Measurements from ENCODE around the gene NOS1AP. TPM values are rescaled to one million over a fixed set of nuclear protein-coding genes. Genes with fewer than 3 reads are reported as not detected.
"Not testable (repeated sequence)": the region's sequence is repeated elsewhere in the genome, so short reads cannot be mapped to it uniquely, and the experiment has no call there.

NOS1AP gene
- total and polyA plus RNA-seq, 3 experiments from 2014 or later = 0.07 TPM; not detected in 2

- H3K36me3 ChIP-seq (ENCODE audit: insufficient read depth, low read length) = no peaks in the 10 kb centered on the region
- H3K9me3 Mint-ChIP-seq = peaks cover 0 to 17% (median 10%) of the 10 kb centered on the region in 5 donors
- H3K27me3 ChIP-seq (ENCODE audit: insufficient read depth, low read length, poor library complexity, severe bottlenecking) = no peaks in the 10 kb centered on the region
- H3K36me3 Mint-ChIP-seq = no peaks in the 10 kb centered on the region
- H3K9me3 ChIP-seq (ENCODE audit: low read length) = no peaks in the 10 kb centered on the region
- H3K27ac Mint-ChIP-seq = no peak overlapping the region
- ChIA-PET CTCF (no interaction called here), POLR2A (no interaction called here)
- H3K4me1 ChIP-seq (ENCODE audit: insufficient read depth, low read length) = no peaks in the 10 kb centered on the region
- no peak overlapping the region for H3K27ac ChIP-seq (ENCODE audit: low read depth, low read length)
- DNase-seq = no peak
- H3K4me1 Mint-ChIP-seq = no peaks in the 10 kb centered on the region
- H3K4me3 ChIP-seq (ENCODE audit: low read length) = no peak overlapping the region
- peaks cover 19 to 36% of the 10 kb centered on the region in 2 donors for H3K27me3 Mint-ChIP-seq
- H3K4me3 Mint-ChIP-seq = no peak overlapping the region
These were observed 29.5 kb upstream of the NOS1AP start for GRCh38 chr1:162040001-162040400.

DNA sequence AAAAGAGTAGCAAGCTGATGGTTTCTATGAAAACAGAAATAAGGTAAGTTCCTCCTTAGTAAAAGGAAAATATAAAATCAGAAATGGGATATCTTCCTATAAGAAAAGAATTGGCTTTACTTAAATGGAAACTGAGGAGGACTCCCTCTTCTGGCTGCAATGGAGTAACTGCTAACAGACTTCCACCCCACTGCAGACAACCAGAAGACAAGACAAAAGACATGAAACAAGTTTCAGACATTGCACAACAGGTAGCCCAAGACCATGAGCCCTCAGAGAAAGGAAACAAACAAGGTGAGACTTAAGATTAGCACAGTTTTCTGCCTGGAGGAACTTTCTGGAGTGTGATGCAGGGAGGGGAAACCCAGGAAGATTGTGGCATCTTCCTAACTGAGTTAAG is 28.8 kb upstream of the NOS1AP start:
- H3K27me3 ChIP-seq (ENCODE audit: insufficient read depth, low read length, poor library complexity, severe bottlenecking) = no peaks in the 10 kb centered on the region
- H3K27ac Mint-ChIP-seq = no peak overlapping the region
- no peak overlapping the region for H3K4me3 Mint-ChIP-seq
- H3K27ac ChIP-seq (ENCODE audit: low read depth, low read length) = no peak overlapping the region
- DNase-seq = no peak
- no peak overlapping the region for H3K4me3 ChIP-seq (ENCODE audit: low read length)
- no peaks in the 10 kb centered on the region for H3K4me1 ChIP-seq (ENCODE audit: insufficient read depth, low read length)
- H3K36me3 Mint-ChIP-seq = no peaks in the 10 kb centered on the region
- H3K9me3 Mint-ChIP-seq = peaks cover 0 to 17% (median 10%) of the 10 kb centered on the region in 5 donors
- no peaks in the 10 kb centered on the region for H3K9me3 ChIP-seq (ENCODE audit: low read length)
- H3K36me3 ChIP-seq (ENCODE audit: insufficient read depth, low read length) = no peaks in the 10 kb centered on the region
- H3K4me1 Mint-ChIP-seq = no peaks in the 10 kb centered on the region
- peaks cover 19 to 36% of the 10 kb centered on the region in 2 donors for H3K27me3 Mint-ChIP-seq
- POLR2A ChIA-PET = no interaction called here
- CTCF ChIA-PET = interaction anchor here (1.1 kb wide), 1 partner anchor 9 kb away, joined by 3 read pairs; no protein-coding TSS in a partner anchor

DNA sequence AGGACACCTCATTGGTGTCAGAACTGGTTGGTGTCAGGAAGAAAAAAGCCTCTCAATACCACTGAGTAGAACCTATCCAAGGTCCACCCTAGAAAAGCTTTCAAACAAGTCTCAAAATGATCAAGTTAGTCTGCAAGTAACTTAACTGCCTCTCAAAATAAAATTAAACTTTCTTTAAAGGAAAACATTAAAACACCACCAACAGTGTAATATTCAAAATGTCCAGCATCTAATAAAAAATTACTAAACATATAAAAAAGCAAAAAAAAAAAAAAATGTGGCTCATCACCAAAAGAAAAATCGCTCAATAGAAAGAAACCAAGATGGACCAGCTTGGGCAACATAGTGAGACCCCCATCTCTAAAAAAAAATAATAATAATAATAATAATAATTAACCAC is 27.1 kb upstream of the NOS1AP start:
- Histone ChIP-seq H3K36me3 (ENCODE audit: insufficient read depth, low read length) (no peaks in the 10 kb centered on the region), H3K27ac (ENCODE audit: low read depth, low read length) (no peak overlapping the region), H3K27me3 (ENCODE audit: insufficient read depth, low read length, poor library complexity, severe bottlenecking) (no peaks in the 10 kb centered on the region), H3K4me1 (ENCODE audit: insufficient read depth, low read length) (no peaks in the 10 kb centered on the region), H3K4me3 (ENCODE audit: low read length) (no peak overlapping the region), H3K9me3 (ENCODE audit: low read length) (no peaks in the 10 kb centered on the region)
- peaks cover 15 to 36% of the 10 kb centered on the region in 2 donors for H3K27me3 Mint-ChIP-seq
- no peak overlapping the region for H3K27ac Mint-ChIP-seq
- H3K9me3 Mint-ChIP-seq = peaks cover 0 to 17% (median 10%) of the 10 kb centered on the region in 5 donors
- DNase-seq = no peak
- ChIA-PET POLR2A (no interaction called here), CTCF (no interaction called here)
- no peak overlapping the region for H3K4me3 Mint-ChIP-seq
- H3K4me1 Mint-ChIP-seq = no peaks in the 10 kb centered on the region
- no peaks in the 10 kb centered on the region for H3K36me3 Mint-ChIP-seq

- Mint-ChIP-seq H3K27ac (no peak overlapping the region), H3K4me3 (no peak overlapping the region), H3K36me3 (no peaks in the 10 kb centered on the region), H3K27me3 (peaks cover 6 to 24% of the 10 kb centered on the region in 2 donors), H3K4me1 (no peaks in the 10 kb centered on the region), H3K9me3 (peaks cover 0 to 12% (median 8%) of the 10 kb centered on the region in 5 donors)
- ChIA-PET CTCF (no interaction called here), POLR2A (no interaction called here)
- no peaks in the 10 kb centered on the region for H3K9me3 ChIP-seq (ENCODE audit: low read length)
- no peaks in the 10 kb centered on the region for H3K27me3 ChIP-seq (ENCODE audit: insufficient read depth, low read length, poor library complexity, severe bottlenecking)
- no peak overlapping the region for H3K27ac ChIP-seq (ENCODE audit: low read depth, low read length)
- no peak for DNase-seq
- no peaks in the 10 kb centered on the region for H3K36me3 ChIP-seq (ENCODE audit: insufficient read depth, low read length)
- H3K4me3 ChIP-seq (ENCODE audit: low read length) = no peak overlapping the region
- no peaks in the 10 kb centered on the region for H3K4me1 ChIP-seq (ENCODE audit: insufficient read depth, low read length)
These were observed 22.6 kb upstream of the NOS1AP start for GRCh38 chr1:162046921-162047320.

GRCh38 chr1:162053949-162054348 is 15.5 kb upstream of the NOS1AP start:
- peaks cover 12 to 37% of the 10 kb centered on the region in 2 donors for H3K27me3 Mint-ChIP-seq

GRCh38 chr1:162055062-162055461 is 14.4 kb upstream of the NOS1AP start:
- no peak for DNase-seq
- POLR2A ChIA-PET = no interaction called here
- no peaks in the 10 kb centered on the region for H3K36me3 Mint-ChIP-seq
- H3K9me3 Mint-ChIP-seq = no peaks in the 10 kb centered on the region
- no peak overlapping the region for H3K27ac Mint-ChIP-seq
- Histone ChIP-seq H3K27ac (ENCODE audit: low read depth, low read length) (no peak overlapping the region), H3K4me1 (ENCODE audit: insufficient read depth, low read length) (no peaks in the 10 kb centered on the region), H3K36me3 (ENCODE audit: insufficient read depth, low read length) (no peaks in the 10 kb centered on the region), H3K9me3 (ENCODE audit: low read length) (no peaks in the 10 kb centered on the region), H3K4me3 (ENCODE audit: low read length) (no peak overlapping the region), H3K27me3 (ENCODE audit: insufficient read depth, low read length, poor library complexity, severe bottlenecking) (no peaks in the 10 kb centered on the region)
- peaks cover 10 to 42% of the 10 kb centered on the region in 2 donors for H3K27me3 Mint-ChIP-seq
- H3K4me3 Mint-ChIP-seq = no peak overlapping the region
- CTCF ChIA-PET = no interaction called here
- no peaks in the 10 kb centered on the region for H3K4me1 Mint-ChIP-seq

More at GRCh38 chr1:162053949-162054348, 15.5 kb upstream of the NOS1AP start:
- H3K36me3 ChIP-seq (ENCODE audit: insufficient read depth, low read length); H3K36me3 Mint-ChIP-seq; H3K4me3 Mint-ChIP-seq; DNase-seq; H3K9me3 ChIP-seq (ENCODE audit: low read length); H3K4me1 ChIP-seq (ENCODE audit: insufficient read depth, low read length); H3K4me1 Mint-ChIP-seq; H3K27me3 ChIP-seq (ENCODE audit: insufficient read depth, low read length, poor library complexity, severe bottlenecking); POLR2A ChIA-PET; H3K27ac ChIP-seq (ENCODE audit: low read depth, low read length); H3K4me3 ChIP-seq (ENCODE audit: low read length); H3K27ac Mint-ChIP-seq; H3K9me3 Mint-ChIP-seq: not testable (repeated sequence)
- CTCF ChIA-PET = interaction anchor here (0.5 kb wide), 1 partner anchor 11 kb away, joined by 3 read pairs; no protein-coding TSS in a partner anchor

- Histone ChIP-seq H3K4me1 (ENCODE audit: insufficient read depth, low read length) (no peaks in the 10 kb centered on the region), H3K27me3 (ENCODE audit: insufficient read depth, low read length, poor library complexity, severe bottlenecking) (no peaks in the 10 kb centered on the region), H3K9me3 (ENCODE audit: low read length) (no peaks in the 10 kb centered on the region), H3K27ac (ENCODE audit: low read depth, low read length) (no peak overlapping the region), H3K4me3 (ENCODE audit: low read length) (no peak overlapping the region), H3K36me3 (ENCODE audit: insufficient read depth, low read length) (no peaks in the 10 kb centered on the region)
- Mint-ChIP-seq H3K4me3 (no peak overlapping the region), H3K36me3 (no peaks in the 10 kb centered on the region), H3K27me3 (peaks cover 16 to 42% of the 10 kb centered on the region in 2 donors), H3K4me1 (no peaks in the 10 kb centered on the region), H3K9me3 (no peaks in the 10 kb centered on the region), H3K27ac (no peak overlapping the region)
- DNase-seq = peak in 4 of 5 donors; percentile 8 to 48 (median 22)
- ChIA-PET POLR2A (no interaction called here), CTCF (interaction anchor here (1.0 to 1.6 kb wide), 3 partner anchors 17 to 335 kb away, joined by 3 to 6 read pairs (median 3); no protein-coding TSS in a partner anchor)
These were observed 13.4 kb upstream of the NOS1AP start for GRCh38 chr1:162056043-162056442.

- Histone ChIP-seq H3K9me3 (ENCODE audit: low read length) (no peaks in the 10 kb centered on the region), H3K4me3 (ENCODE audit: low read length) (no peak overlapping the region), H3K36me3 (ENCODE audit: insufficient read depth, low read length) (no peaks in the 10 kb centered on the region), H3K27ac (ENCODE audit: low read depth, low read length) (no peak overlapping the region), H3K4me1 (ENCODE audit: insufficient read depth, low read length) (no peaks in the 10 kb centered on the region), H3K27me3 (ENCODE audit: insufficient read depth, low read length, poor library complexity, severe bottlenecking) (no peaks in the 10 kb centered on the region)
- DNase-seq = no peak
- H3K27me3 Mint-ChIP-seq = peaks cover 16 to 38% of the 10 kb centered on the region in 2 donors
- H3K4me3 Mint-ChIP-seq = no peak overlapping the region
- no peaks in the 10 kb centered on the region for H3K4me1 Mint-ChIP-seq
- no peaks in the 10 kb centered on the region for H3K9me3 Mint-ChIP-seq
- H3K27ac Mint-ChIP-seq = no peak overlapping the region
- CTCF ChIA-PET = interaction anchor here (1.0 to 1.6 kb wide), 3 partner anchors 18 to 335 kb away, joined by 3 to 6 read pairs (median 3); no protein-coding TSS in a partner anchor
- H3K36me3 Mint-ChIP-seq = no peaks in the 10 kb centered on the region
- POLR2A ChIA-PET = no interaction called here
These were observed 12.9 kb upstream of the NOS1AP start for GRCh38 chr1:162056579-162056978.

Data from CD8-positive, alpha-beta memory T cell (primary cell).